ENCODE results near the gene PGF.
"Not testable (repeated sequence)": the region's sequence is repeated elsewhere in the genome, so short reads cannot be mapped to it uniquely, and the experiment has no call there.

The PGF gene

GRCh38 chr14:74932401-74932901 lies 22.9 kb downstream of the PGF start:
- no peak for DNase-seq (ENCODE audit: low read depth in 1 of 2, low spot score in 1 of 2)
- no peak for TF ChIP-seq GABPA (IDR thresholded peaks at IDR 0.05; ENCODE audit: low read depth)
- TF ChIP-seq, protein P1, sequence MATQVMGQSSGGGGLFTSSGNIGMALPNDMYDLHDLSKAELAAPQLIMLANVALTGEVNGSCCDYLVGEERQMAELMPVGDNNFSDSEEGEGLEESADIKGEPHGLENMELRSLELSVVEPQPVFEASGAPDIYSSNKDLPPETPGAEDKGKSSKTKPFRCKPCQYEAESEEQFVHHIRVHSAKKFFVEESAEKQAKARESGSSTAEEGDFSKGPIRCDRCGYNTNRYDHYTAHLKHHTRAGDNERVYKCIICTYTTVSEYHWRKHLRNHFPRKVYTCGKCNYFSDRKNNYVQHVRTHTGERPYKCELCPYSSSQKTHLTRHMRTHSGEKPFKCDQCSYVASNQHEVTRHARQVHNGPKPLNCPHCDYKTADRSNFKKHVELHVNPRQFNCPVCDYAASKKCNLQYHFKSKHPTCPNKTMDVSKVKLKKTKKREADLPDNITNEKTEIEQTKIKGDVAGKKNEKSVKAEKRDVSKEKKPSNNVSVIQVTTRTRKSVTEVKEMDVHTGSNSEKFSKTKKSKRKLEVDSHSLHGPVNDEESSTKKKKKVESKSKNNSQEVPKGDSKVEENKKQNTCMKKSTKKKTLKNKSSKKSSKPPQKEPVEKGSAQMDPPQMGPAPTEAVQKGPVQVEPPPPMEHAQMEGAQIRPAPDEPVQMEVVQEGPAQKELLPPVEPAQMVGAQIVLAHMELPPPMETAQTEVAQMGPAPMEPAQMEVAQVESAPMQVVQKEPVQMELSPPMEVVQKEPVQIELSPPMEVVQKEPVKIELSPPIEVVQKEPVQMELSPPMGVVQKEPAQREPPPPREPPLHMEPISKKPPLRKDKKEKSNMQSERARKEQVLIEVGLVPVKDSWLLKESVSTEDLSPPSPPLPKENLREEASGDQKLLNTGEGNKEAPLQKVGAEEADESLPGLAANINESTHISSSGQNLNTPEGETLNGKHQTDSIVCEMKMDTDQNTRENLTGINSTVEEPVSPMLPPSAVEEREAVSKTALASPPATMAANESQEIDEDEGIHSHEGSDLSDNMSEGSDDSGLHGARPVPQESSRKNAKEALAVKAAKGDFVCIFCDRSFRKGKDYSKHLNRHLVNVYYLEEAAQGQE (IDR thresholded peaks at IDR 0.05; ENCODE audit: insufficient replicate concordance, low read depth): no peak
- no peak for TF ChIP-seq POLR2AphosphoS5 (IDR thresholded peaks at IDR 0.05; ENCODE audit: low read depth)
- Histone ChIP-seq H3K27me3 (ENCODE audit: insufficient read depth, poor library complexity, severe bottlenecking) (no peaks in the 10 kb centered on the region), H3K27ac (replicated peaks) (no peak overlapping the region), H3K4me3 (replicated peaks; ENCODE audit: insufficient read depth, low read length) (no peak overlapping the region)

DNA sequence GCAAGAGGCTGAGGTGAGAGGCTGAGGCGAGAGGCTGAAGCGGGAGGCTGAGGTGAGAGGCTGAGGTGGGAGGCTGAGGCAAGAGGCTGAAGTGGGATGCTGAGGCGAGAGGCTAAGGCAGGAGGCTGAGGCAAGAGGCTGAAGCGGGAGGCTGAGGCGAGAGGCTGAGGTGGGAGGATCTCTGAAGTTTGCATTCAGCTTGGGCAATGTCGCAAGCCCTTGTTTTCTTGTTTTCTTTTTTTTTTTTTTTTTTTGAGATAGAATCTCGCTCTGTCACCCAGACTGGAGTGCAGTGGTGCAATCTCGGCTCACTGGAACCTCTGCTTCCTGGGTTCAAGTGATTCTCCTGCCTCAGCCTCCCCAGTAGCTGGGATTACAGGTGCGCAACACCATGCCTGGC lies 23.7 kb downstream of the PGF start:
- not testable (repeated sequence) for H3K27ac ChIP-seq (replicated peaks); H3K27me3 ChIP-seq (ENCODE audit: insufficient read depth, poor library complexity, severe bottlenecking); H3K4me3 ChIP-seq (replicated peaks; ENCODE audit: insufficient read depth, low read length); DNase-seq (ENCODE audit: low read depth in 1 of 2, low spot score in 1 of 2)

DNA sequence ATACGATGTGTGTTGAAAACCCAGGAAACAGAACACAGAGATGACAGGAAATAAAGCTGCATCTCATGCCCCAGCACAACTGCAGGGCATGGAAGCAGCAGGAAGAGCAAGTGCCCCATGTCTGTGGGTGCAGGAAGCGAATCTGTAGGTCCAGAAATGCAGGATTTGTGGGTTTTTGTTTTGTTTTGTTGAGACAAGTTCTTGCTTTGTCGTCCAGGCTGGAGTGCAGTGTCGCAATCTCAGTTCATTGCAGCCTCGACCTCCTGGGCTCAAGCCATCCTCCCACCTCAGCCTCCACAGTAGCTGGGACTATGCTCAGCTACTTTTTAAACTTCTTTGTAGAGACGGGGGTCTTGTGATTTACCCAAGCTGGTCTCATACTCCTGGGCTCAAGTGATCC lies 26.2 kb downstream of the PGF start:
- Histone ChIP-seq H3K27me3 (ENCODE audit: insufficient read depth, poor library complexity, severe bottlenecking) (no peaks in the 10 kb centered on the region), H3K4me3 (replicated peaks; ENCODE audit: insufficient read depth, low read length) (no peak overlapping the region), H3K27ac (replicated peaks) (no peak overlapping the region)
- no peak for DNase-seq (ENCODE audit: low read depth in 1 of 2, low spot score in 1 of 2)
- TF ChIP-seq GABPA (IDR thresholded peaks at IDR 0.05; ENCODE audit: low read depth) (no peak), SPI1 (IDR thresholded peaks at IDR 0.05; ENCODE audit: borderline replicate concordance, low read depth) (no peak), POLR2AphosphoS5 (IDR thresholded peaks at IDR 0.05; ENCODE audit: low read depth) (no peak)
- TF ChIP-seq, protein P2, sequence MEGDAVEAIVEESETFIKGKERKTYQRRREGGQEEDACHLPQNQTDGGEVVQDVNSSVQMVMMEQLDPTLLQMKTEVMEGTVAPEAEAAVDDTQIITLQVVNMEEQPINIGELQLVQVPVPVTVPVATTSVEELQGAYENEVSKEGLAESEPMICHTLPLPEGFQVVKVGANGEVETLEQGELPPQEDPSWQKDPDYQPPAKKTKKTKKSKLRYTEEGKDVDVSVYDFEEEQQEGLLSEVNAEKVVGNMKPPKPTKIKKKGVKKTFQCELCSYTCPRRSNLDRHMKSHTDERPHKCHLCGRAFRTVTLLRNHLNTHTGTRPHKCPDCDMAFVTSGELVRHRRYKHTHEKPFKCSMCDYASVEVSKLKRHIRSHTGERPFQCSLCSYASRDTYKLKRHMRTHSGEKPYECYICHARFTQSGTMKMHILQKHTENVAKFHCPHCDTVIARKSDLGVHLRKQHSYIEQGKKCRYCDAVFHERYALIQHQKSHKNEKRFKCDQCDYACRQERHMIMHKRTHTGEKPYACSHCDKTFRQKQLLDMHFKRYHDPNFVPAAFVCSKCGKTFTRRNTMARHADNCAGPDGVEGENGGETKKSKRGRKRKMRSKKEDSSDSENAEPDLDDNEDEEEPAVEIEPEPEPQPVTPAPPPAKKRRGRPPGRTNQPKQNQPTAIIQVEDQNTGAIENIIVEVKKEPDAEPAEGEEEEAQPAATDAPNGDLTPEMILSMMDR (IDR thresholded peaks at IDR 0.05; ENCODE audit: insufficient read depth, low read length): no peak
- TF ChIP-seq, protein P1 (IDR thresholded peaks at IDR 0.05; ENCODE audit: insufficient replicate concordance, low read depth): no peak

DNA sequence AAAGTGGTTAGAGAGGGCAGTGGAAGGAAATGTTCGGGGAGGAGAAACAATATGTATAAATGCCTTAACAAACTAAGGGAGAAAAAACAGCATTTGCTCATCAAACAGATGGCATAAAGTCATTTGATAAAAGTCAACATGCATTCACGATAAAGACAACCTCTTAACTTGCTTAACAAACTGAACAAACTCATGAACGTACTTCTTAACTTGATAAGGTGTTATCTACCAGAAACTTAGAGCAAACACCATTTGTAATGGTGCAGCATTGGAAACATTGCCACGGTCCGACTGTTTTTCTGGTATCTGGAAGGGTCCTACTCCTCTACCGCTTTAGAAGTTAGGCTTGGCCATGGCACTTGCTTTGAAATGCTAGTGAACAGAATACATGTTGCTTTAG lies 28.2 kb downstream of the PGF start:
- no peaks in the 10 kb centered on the region for H3K27me3 ChIP-seq (ENCODE audit: insufficient read depth, poor library complexity, severe bottlenecking)
- no peak overlapping the region for H3K27ac ChIP-seq (replicated peaks)
- no peak overlapping the region for H3K4me3 ChIP-seq (replicated peaks; ENCODE audit: insufficient read depth, low read length)
- TF ChIP-seq SPI1 (IDR thresholded peaks at IDR 0.05; ENCODE audit: borderline replicate concordance, low read depth) (no peak), GABPA (IDR thresholded peaks at IDR 0.05; ENCODE audit: low read depth) (no peak), POLR2AphosphoS5 (IDR thresholded peaks at IDR 0.05; ENCODE audit: low read depth) (no peak)
- TF ChIP-seq, protein P2 (IDR thresholded peaks at IDR 0.05; ENCODE audit: insufficient read depth, low read length): no peak
- TF ChIP-seq, protein P1 (IDR thresholded peaks at IDR 0.05; ENCODE audit: insufficient replicate concordance, low read depth): no peak
- no peak for DNase-seq (ENCODE audit: low read depth in 1 of 2, low spot score in 1 of 2)

Measured in HL-60 (cell line).